HepG2 (cell line): ENCODE results near the gene NFAT5. TPM values are rescaled to one million over a fixed set of nuclear protein-coding genes. Genes with fewer than 3 reads are reported as not detected.

Experiments used
- ATAC-seq: fragments of 200-7000 bp; cut with Tn5 transposase; 3 replicates; pipeline ENCODE4 v1.9.1; 2020; ENCODE audit warnings: mild to moderate bottlenecking, moderate library complexity
- BruUV-seq: library from RNA; stranded (reverse); fragments of 400-500 nt; replicated peaks from 2 replicates; lab custom pipeline; 2021; lab: Mats Ljungman, UMichigan
- CTCF ChIA-PET: fragments of 300-600 bp; formaldehyde crosslinking; extraction: SDS; loops from one replicate; lab custom pipeline; 2021; ENCODE audit warnings: low total read pairs, inconsistent platforms, low intra/inter-chr PET ratio; lab: Yijun Ruan, JAX
- POLR2A ChIA-PET: fragments of 350-600 bp; sonication (Branson Sonifier 250); formaldehyde crosslinking; loops from one replicate; lab custom pipeline; 2020; ENCODE audit warnings: antibody characterized with exemption, inconsistent platforms; lab: Yijun Ruan, JAX
- DNase-seq: peaks from one replicate; pipeline ENCODE4 v3.0.0-alpha.2; 2015; ENCODE audit warnings: low spot score
- FAIRE-seq: peaks from 3 replicates; lab custom pipeline; 2011; peaks lifted over from hg19 to GRCh38; lab: Jason Lieb, UNC
- H2AFZ ChIP-seq: one replicate; pipeline ENCODE4 v1.6.1; 2011; ENCODE audit warnings: low read length, inconsistent platforms
- H3K27ac ChIP-seq: fragments of 300-600 bp; 3 replicates; pipeline ENCODE4 v1.8.0; 2011; ENCODE audit warnings: mixed run types, mild to moderate bottlenecking, mixed read lengths, low read length, inconsistent platforms; ENCODE audit not compliant: insufficient read depth; ENCODE audit errors: extremely low read length
- H3K27me3 ChIP-seq, 2 experiments: fragments of 200-600 bp in 1 of 2; 2 replicates in 1 of 2; 3 replicates in 1 of 2; pipeline versions ENCODE4 v1.6.0 to v1.8.0; 2011; ENCODE audit warnings: low read length in 2 of 2, mild to moderate bottlenecking in 2 of 2, moderate library complexity in 2 of 2, inconsistent platforms in 1 of 2; ENCODE audit not compliant: insufficient read depth in 2 of 2, control insufficient read depth in 1 of 2
- H3K36me3 ChIP-seq, 2 experiments: fragments of 200-600 bp in 1 of 2; replicated peaks in 1 of 2; 2 replicates in 1 of 2; 3 replicates in 1 of 2; pipeline versions ENCODE4 v1.5.1 to v1.8.0; 2011; ENCODE audit warnings: low read length in 2 of 2, inconsistent platforms in 1 of 2; ENCODE audit not compliant: insufficient read depth in 2 of 2, control insufficient read depth in 1 of 2
- H3K4me1 ChIP-seq: 2 replicates; pipeline ENCODE4 v1.5.1; 2012; ENCODE audit warnings: low read length, inconsistent platforms; ENCODE audit not compliant: insufficient read depth
- H3K4me2 ChIP-seq: 2 replicates; pipeline ENCODE4 v1.6.0; 2011; ENCODE audit warnings: low read depth, low read length, inconsistent platforms
- H3K4me3 ChIP-seq, 3 experiments: fragments of 200-600 bp in 1 of 3; sonication (generic), shearing (Covaris generic) in 1 of 3; replicated peaks in 1 of 3; 2 replicates each; pipeline ENCODE4 v1.5.1; 2011 to 2016; ENCODE audit warnings: low read length in 3 of 3, inconsistent platforms in 2 of 3, low read depth in 2 of 3, mild to moderate bottlenecking in 2 of 3, control low read depth in 1 of 3, mixed read lengths in 1 of 3; ENCODE audit not compliant: insufficient read depth in 1 of 3
- H3K79me2 ChIP-seq: one replicate; pipeline ENCODE4 v1.6.1; 2011; ENCODE audit warnings: low read length, inconsistent platforms; ENCODE audit not compliant: insufficient read depth
- H3K9ac ChIP-seq: 2 replicates; pipeline ENCODE4 v1.6.0; 2011; ENCODE audit warnings: mild to moderate bottlenecking, low read depth, low read length, inconsistent platforms; ENCODE audit not compliant: insufficient read depth
- H3K9me3 ChIP-seq: 2 replicates; pipeline ENCODE4 v1.5.1; 2012; ENCODE audit warnings: mild to moderate bottlenecking, low read length
- H4K20me1 ChIP-seq: 2 replicates; pipeline ENCODE4 v1.6.0; 2011; ENCODE audit warnings: inconsistent platforms, mild to moderate bottlenecking, low read length, moderate library complexity; ENCODE audit not compliant: insufficient read depth
- PAXIP1 ChIP-seq: sonication (generic); formaldehyde crosslinking; conservative IDR thresholded peaks from 2 replicates; pipeline ENCODE4 v1.4.0; 2020; ENCODE audit warnings: mild to moderate bottlenecking, missing genetic modification reagents, moderate library complexity
- RBFOX2 ChIP-seq: fragments of 200-400 bp; formaldehyde crosslinking; IDR thresholded peaks from 2 replicates; pipeline ENCODE4 v1.6.1; 2017; ENCODE audit warnings: low read depth, mild to moderate bottlenecking, low read length
- WGBS: methylation state at CpG from one replicate; pipeline ENCODE4 v1.1.6; 2017; ENCODE audit warnings: low lambda C conversion rate; 5-methylcytosine and 5-hydroxymethylcytosine counted together
- in situ Hi-C: cut with HindIII; loops from 2 replicates; pipeline ENCODE4 v1.10.0; 2017; ENCODE audit warnings: low pct_unique_long_range_greater_than_20kb; ENCODE audit not compliant: extremely low pct_ligation_motif_present
- intact Hi-C: fragments of 100-400 bp; cut with micrococcal nuclease; formaldehyde crosslinking; loops from one replicate; pipeline ENCODE4 v1.10.0; 2022; ENCODE audit not compliant: unreplicated experiment
- polyA plus RNA-seq, 8 experiments: library from polyadenylated mRNA; depleted of rRNA in 3 of 8; stranded (reverse) in 7 of 8; unstranded in 1 of 8; fragments of >200 nt; fragmentation: Illumina TruSeq in 4 of 8; extraction: Trizol in 4 of 8; gene quantifications; 2 replicates each; pipeline versions ENCODE4 v1.2.1 to v1.2.3, GENCODE V29; 2011 to 2016; ENCODE audit warnings: low read depth in 4 of 8, missing spikeins in 1 of 8, mixed read lengths in 1 of 8; ENCODE audit not compliant: insufficient read depth in 1 of 8
- total RNA-seq, 5 experiments: library from RNA; depleted of rRNA; stranded (reverse); fragments of >200 nt; fragmentation: Illumina TruSeq; extraction: Trizol; gene quantifications; 2 replicates each; pipeline ENCODE4 v1.2.3, GENCODE V29; 2016; ENCODE audit warnings: low read depth in 1 of 5

NFAT5 gene
- total and polyA plus RNA-seq, 2 of the 13 experiments (the other 11 are each of a cell fraction or from before 2014, with no cell fraction given) = 20.5 to 54.3 TPM

GRCh38 chr16:69748694-69749345 lies 183.1 kb downstream of the NFAT5 start:
- H3K9ac ChIP-seq = no peak overlapping the region
- H3K4me1 ChIP-seq = peaks cover 22% of the 10 kb centered on the region
- no peaks in the 10 kb centered on the region for H4K20me1 ChIP-seq
- no peak for DNase-seq
- no peak overlapping the region for H2AFZ ChIP-seq
- H3K27me3 ChIP-seq = no peaks in the 10 kb centered on the region
- H3K9me3 ChIP-seq = no peaks in the 10 kb centered on the region
- ChIA-PET POLR2A (interaction anchor here (8.5 kb wide), 1 partner anchor 24 kb away, joined by 211 read pairs; the partner anchor contains the start of gene NQO1), CTCF (no interaction called here)
- H3K4me2 ChIP-seq = no peak overlapping the region
- TF ChIP-seq PAXIP1 (CRISPR knock-in tag) (no peak), RBFOX2 (0 out of 2 replicates have a peak, but pooled peaks have one; percentile 9)
- no peak overlapping the region for H3K4me3 ChIP-seq
- FAIRE-seq = peak; percentile 12
- in situ Hi-C loops (no loop called here), intact Hi-C loops (no loop called here)
- peaks cover 48% of the 10 kb centered on the region for H3K79me2 ChIP-seq
- no peak overlapping the region for H3K27ac ChIP-seq
- BruUV-seq = no TSS peak
- peaks cover 36 to 80% of the 10 kb centered on the region in 2 experiments for H3K36me3 ChIP-seq
- WGBS = 91% methylated on average over 20 of the region's 20 CpGs
- no peak; the same call in 2 of the 3 replicates for ATAC-seq
